ENCODE results near the gene NONO. TPM values are rescaled to one million over a fixed set of nuclear protein-coding genes. Genes with fewer than 3 reads are reported as not detected.

NONO gene
- total RNA-seq: 100 to 1,000 TPM; 553 to 671 TPM
- 812 TPM for polyA plus RNA-seq (2013, experiment 1 of 2)
- polyA plus RNA-seq (2013, experiment 2 of 2): 738 TPM
- long read RNA-seq, experiment 1, transcript NONO-201 (12 exons, 2,713 nt): major isoform, 10 of 229 reads
- long read RNA-seq, experiment 1, partial matches to known transcripts: 201 of 229 reads
- long read RNA-seq, experiment 1, other reads (novel, unspliced or antisense): 16 of 229 reads
- long read RNA-seq, experiment 2, transcript NONO-203 (13 exons, 1,921 nt): minor isoform, 25 of 703 reads
- long read RNA-seq, experiment 2, transcript NONO-201 (12 exons, 2,713 nt): major isoform, 446 of 703 reads
- long read RNA-seq, experiment 2, transcript NONO-202 (11 exons, 2,606 nt): minor isoform, 62 of 703 reads
- long read RNA-seq, experiment 2, partial matches to known transcripts: 114 of 703 reads
- long read RNA-seq, experiment 2, other reads (novel, unspliced or antisense): 55 of 703 reads
- long read RNA-seq, experiment 3, transcript NONO-201 (12 exons, 2,713 nt): major isoform, 1,845 of 2,338 reads
- long read RNA-seq, experiment 3, transcript NONO-203 (13 exons, 1,921 nt): minor isoform, 106 of 2,338 reads
- long read RNA-seq, experiment 3, transcript NONO-202 (11 exons, 2,606 nt): minor isoform, 215 of 2,338 reads
- long read RNA-seq, experiment 3, partial matches to known transcripts: 61 of 2,338 reads
- long read RNA-seq, experiment 3, other reads (novel, unspliced or antisense): 111 of 2,338 reads
- long read RNA-seq, experiment 4, transcript NONO-203 (13 exons, 1,921 nt): minor isoform, 13 of 562 reads
- long read RNA-seq, experiment 4, transcript NONO-201 (12 exons, 2,713 nt): major isoform, 305 of 562 reads
- long read RNA-seq, experiment 4, transcript NONO-202 (11 exons, 2,606 nt): minor isoform, 40 of 562 reads
- long read RNA-seq, experiment 4, partial matches to known transcripts: 54 of 562 reads
- long read RNA-seq, experiment 4, other reads (novel, unspliced or antisense): 150 of 562 reads

DNA sequence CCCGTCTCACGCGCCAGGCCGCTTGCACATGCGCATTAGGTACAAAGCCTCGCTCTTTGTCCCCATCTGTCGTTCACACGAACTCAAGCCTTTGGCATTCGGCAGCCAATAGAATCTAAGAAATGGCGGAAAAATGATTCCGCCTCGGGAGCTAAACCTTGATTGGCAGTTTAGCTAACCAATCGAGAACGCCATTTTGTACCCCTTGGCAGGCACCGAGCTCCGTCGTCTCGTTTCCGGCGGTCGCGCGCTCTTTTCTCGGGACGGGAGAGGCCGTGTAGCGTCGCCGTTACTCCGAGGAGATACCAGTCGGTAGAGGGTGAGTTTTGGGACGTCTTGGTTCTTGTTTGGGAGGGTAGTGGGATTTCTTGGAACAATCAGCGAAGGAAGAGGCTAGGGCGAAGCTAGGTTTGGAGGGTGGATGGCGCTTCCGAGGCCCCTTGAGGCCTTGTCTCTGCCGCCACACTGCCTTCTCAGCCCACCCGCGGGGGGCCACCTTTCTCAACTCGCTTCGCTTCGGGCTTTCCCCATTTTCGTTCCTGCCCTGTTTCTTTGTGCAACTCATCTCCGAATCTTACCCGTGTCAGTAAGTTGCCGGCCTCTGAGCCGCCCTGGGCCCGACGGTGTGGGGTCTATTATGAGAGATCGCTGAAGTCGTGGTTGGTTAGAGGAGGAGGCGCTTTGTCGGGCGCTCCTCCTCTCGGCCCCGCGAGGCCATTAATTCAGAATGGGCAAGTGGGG, at the start of gene NONO:
Gene NONO, plus strand, starts transcription at position 233 of the 741 bp plus-strand sequence. CDS start 7,003 bp downstream, outside the sequence.
- Mint-ChIP-seq H3K27ac (peak within 1 kb of the TSS; percentile 99), H3K9me3 (peaks cover 56% of the 10 kb centered on the region), H3K4me1 (no peaks in the 10 kb centered on the region), H3K36me3 (ENCODE audit: low read depth) (peaks cover 12% of the 10 kb centered on the region), H3K27me3 (ENCODE audit: insufficient read depth) (no peaks in the 10 kb centered on the region), H3K4me3 (peak within 1 kb of the TSS; percentile 98)
- peak within 1 kb of the TSS; percentile 98 for H3K9ac ChIP-seq (ENCODE audit: extremely low read depth, low read length, poor library complexity, severe bottlenecking)
- TF ChIP-seq, protein P1, sequence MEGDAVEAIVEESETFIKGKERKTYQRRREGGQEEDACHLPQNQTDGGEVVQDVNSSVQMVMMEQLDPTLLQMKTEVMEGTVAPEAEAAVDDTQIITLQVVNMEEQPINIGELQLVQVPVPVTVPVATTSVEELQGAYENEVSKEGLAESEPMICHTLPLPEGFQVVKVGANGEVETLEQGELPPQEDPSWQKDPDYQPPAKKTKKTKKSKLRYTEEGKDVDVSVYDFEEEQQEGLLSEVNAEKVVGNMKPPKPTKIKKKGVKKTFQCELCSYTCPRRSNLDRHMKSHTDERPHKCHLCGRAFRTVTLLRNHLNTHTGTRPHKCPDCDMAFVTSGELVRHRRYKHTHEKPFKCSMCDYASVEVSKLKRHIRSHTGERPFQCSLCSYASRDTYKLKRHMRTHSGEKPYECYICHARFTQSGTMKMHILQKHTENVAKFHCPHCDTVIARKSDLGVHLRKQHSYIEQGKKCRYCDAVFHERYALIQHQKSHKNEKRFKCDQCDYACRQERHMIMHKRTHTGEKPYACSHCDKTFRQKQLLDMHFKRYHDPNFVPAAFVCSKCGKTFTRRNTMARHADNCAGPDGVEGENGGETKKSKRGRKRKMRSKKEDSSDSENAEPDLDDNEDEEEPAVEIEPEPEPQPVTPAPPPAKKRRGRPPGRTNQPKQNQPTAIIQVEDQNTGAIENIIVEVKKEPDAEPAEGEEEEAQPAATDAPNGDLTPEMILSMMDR (conservative IDR thresholded peaks at IDR 0.05): peak; percentile 8
- H3K4me1 ChIP-seq (ENCODE audit: control insufficient read depth, insufficient read depth, low read length): no peaks in the 10 kb centered on the region
- H3K36me3 ChIP-seq (ENCODE audit: control insufficient read depth, insufficient read depth, low read length): peaks cover 25% of the 10 kb centered on the region
- DNase-seq: peak; percentile 92
- H3K27ac ChIP-seq (ENCODE audit: low read depth, low read length): peak within 1 kb of the TSS; percentile 99
- peaks cover 10% of the 10 kb centered on the region for H3K9me3 ChIP-seq (ENCODE audit: control insufficient read depth, low read length)
- 0% methylated on average over 6 to 53 of the region's 57 CpGs for WGBS, 2 experiments (ENCODE audit: insufficient coverage in 1 of 2, insufficient read length in 1 of 2)
- peak within 1 kb of the TSS; percentile 97 for H3K4me3 ChIP-seq (ENCODE audit: low read length)
- no peaks in the 10 kb centered on the region for H3K27me3 ChIP-seq (ENCODE audit: control insufficient read depth, insufficient read depth, low read length, poor library complexity, severe bottlenecking)

DNA sequence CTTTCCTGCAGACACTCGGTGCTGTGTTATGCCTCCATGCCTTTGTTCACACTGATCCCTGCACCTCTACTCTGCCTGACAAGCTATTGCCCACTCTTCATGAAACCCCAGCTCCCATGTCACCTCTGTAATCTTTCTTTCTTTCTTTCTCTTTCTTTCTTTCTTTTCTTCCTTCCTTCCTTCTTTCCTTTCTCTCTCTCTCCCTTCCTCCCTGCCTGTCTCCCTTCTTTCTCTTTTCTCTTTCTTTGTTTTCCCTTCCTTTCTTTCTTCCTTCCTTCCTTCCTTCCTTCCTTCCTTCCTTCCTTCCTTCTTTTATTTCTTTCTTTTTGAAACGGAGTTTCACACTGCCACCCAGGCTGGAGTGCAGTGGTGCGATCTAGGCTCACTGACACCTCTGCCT, 48.0 kb upstream of the NONO start:
- H3K9ac ChIP-seq (ENCODE audit: extremely low read depth, low read length, poor library complexity, severe bottlenecking): no peak overlapping the region
- no peaks in the 10 kb centered on the region for H3K9me3 ChIP-seq (ENCODE audit: control insufficient read depth, low read length)
- no peak for DNase-seq
- TF ChIP-seq, protein P1 (conservative IDR thresholded peaks at IDR 0.05): no peak
- peaks cover 10% of the 10 kb centered on the region for H3K27me3 Mint-ChIP-seq (ENCODE audit: insufficient read depth)
- no peak overlapping the region for H3K27ac ChIP-seq (ENCODE audit: low read depth, low read length)
- peaks cover 14% of the 10 kb centered on the region for H3K36me3 Mint-ChIP-seq (ENCODE audit: low read depth)
- H3K27me3 ChIP-seq (ENCODE audit: control insufficient read depth, insufficient read depth, low read length, poor library complexity, severe bottlenecking): no peaks in the 10 kb centered on the region
- H3K36me3 ChIP-seq (ENCODE audit: control insufficient read depth, insufficient read depth, low read length): no peaks in the 10 kb centered on the region
- H3K4me3 ChIP-seq (ENCODE audit: low read length): no peak overlapping the region
- peaks cover 13% of the 10 kb centered on the region for H3K4me1 Mint-ChIP-seq
- H3K4me1 ChIP-seq (ENCODE audit: control insufficient read depth, insufficient read depth, low read length): no peaks in the 10 kb centered on the region
- H3K4me3 Mint-ChIP-seq: no peak overlapping the region
- peaks cover 68% of the 10 kb centered on the region for H3K9me3 Mint-ChIP-seq
- 83% methylated on average over 1 to 3 of the region's 3 CpGs for WGBS, 2 experiments (ENCODE audit: insufficient coverage in 1 of 2, insufficient read length in 1 of 2)
- no peak overlapping the region for H3K27ac Mint-ChIP-seq

- Histone ChIP-seq H3K9me3 (ENCODE audit: control insufficient read depth, low read length) (no peaks in the 10 kb centered on the region), H3K27me3 (ENCODE audit: control insufficient read depth, insufficient read depth, low read length, poor library complexity, severe bottlenecking) (no peaks in the 10 kb centered on the region), H3K27ac (ENCODE audit: low read depth, low read length) (no peak overlapping the region), H3K4me3 (ENCODE audit: low read length) (no peak overlapping the region), H3K36me3 (ENCODE audit: control insufficient read depth, insufficient read depth, low read length) (no peaks in the 10 kb centered on the region), H3K9ac (ENCODE audit: extremely low read depth, low read length, poor library complexity, severe bottlenecking) (no peak overlapping the region), H3K4me1 (ENCODE audit: control insufficient read depth, insufficient read depth, low read length) (no peaks in the 10 kb centered on the region)
- DNase-seq: no peak
- H3K4me1 Mint-ChIP-seq: peaks cover 9% of the 10 kb centered on the region
- no CpG with 5 or more reads among the region's 1 CpG for WGBS, 2 experiments (ENCODE audit: insufficient coverage in 1 of 2, insufficient read length in 1 of 2)
- no peak overlapping the region for H3K27ac Mint-ChIP-seq
- H3K9me3 Mint-ChIP-seq: peaks cover 74% of the 10 kb centered on the region
- TF ChIP-seq, protein P1 (conservative IDR thresholded peaks at IDR 0.05): no peak
- no peak overlapping the region for H3K4me3 Mint-ChIP-seq
- H3K36me3 Mint-ChIP-seq (ENCODE audit: low read depth): peaks cover 26% of the 10 kb centered on the region
- H3K27me3 Mint-ChIP-seq (ENCODE audit: insufficient read depth): peaks cover 10% of the 10 kb centered on the region
Observed at GRCh38 chrX:71236836-71237235, 46.6 kb upstream of the NONO start.
